ENCODE measurements around the gene CYP4V2.
A peak's percentile ranks its signal among the peaks of the same experiment; 100 is the strongest.

CYP4V2 gene

GRCh38 chr4:186191200-186192065, at the start of gene CYP4V2:
Gene CYP4V2 (plus strand): TSS chr4:186191567. CDS start chr4:186191824, 257 bp downstream.
- Histone ChIP-seq H3K36me3 (ENCODE audit: control insufficient read depth, insufficient read depth, low read length) (no peaks in the 10 kb centered on the region), H3K9me3 (ENCODE audit: control insufficient read depth, insufficient read depth, low read depth, low read length) (no peaks in the 10 kb centered on the region), H3K27ac (ENCODE audit: low read depth, low read length) (peak within 1 kb of the TSS; percentile 93), H3K9ac (ENCODE audit: low read length) (peak within 1 kb of the TSS; percentile 70), H3K27me3 (ENCODE audit: control insufficient read depth, insufficient read depth, low read length) (no peaks in the 10 kb centered on the region), H3K4me1 (ENCODE audit: control insufficient read depth, insufficient read depth, low read length) (peaks cover 13% of the 10 kb centered on the region), H3K4me3 (ENCODE audit: low read depth, low read length) (peak within 1 kb of the TSS; percentile 89)

- Histone ChIP-seq H3K9ac (ENCODE audit: low read length) (peak overlapping the region; percentile 61), H3K9me3 (ENCODE audit: control insufficient read depth, insufficient read depth, low read depth, low read length) (no peaks in the 10 kb centered on the region), H3K36me3 (ENCODE audit: control insufficient read depth, insufficient read depth, low read length) (no peaks in the 10 kb centered on the region)
These were observed 47.0 kb upstream of the CYP4V2 start for GRCh38 chr4:186144198-186144945.

GRCh38 chr4:186144946-186145569, 46.3 kb upstream of the CYP4V2 start:
- peaks cover 12% of the 10 kb centered on the region for H3K4me1 ChIP-seq (ENCODE audit: control insufficient read depth, insufficient read depth, low read length)
- H3K9me3 ChIP-seq (ENCODE audit: control insufficient read depth, insufficient read depth, low read depth, low read length) = no peaks in the 10 kb centered on the region
- H3K27me3 ChIP-seq (ENCODE audit: control insufficient read depth, insufficient read depth, low read length) = peaks cover 35% of the 10 kb centered on the region
- no peaks in the 10 kb centered on the region for H3K36me3 ChIP-seq (ENCODE audit: control insufficient read depth, insufficient read depth, low read length)
- peak overlapping the region; percentile 77 for H3K4me3 ChIP-seq (ENCODE audit: low read depth, low read length)
- no peak overlapping the region for H3K27ac ChIP-seq (ENCODE audit: low read depth, low read length)
- peak overlapping the region; percentile 59 for H3K9ac ChIP-seq (ENCODE audit: low read length)

More at GRCh38 chr4:186144198-186144945, 47.0 kb upstream of the CYP4V2 start:
- peaks cover 35% of the 10 kb centered on the region for H3K27me3 ChIP-seq (ENCODE audit: control insufficient read depth, insufficient read depth, low read length)
- H3K27ac ChIP-seq (ENCODE audit: low read depth, low read length) = no peak overlapping the region
- peak overlapping the region; percentile 77 for H3K4me3 ChIP-seq (ENCODE audit: low read depth, low read length)
- H3K4me1 ChIP-seq (ENCODE audit: control insufficient read depth, insufficient read depth, low read length) = peaks cover 9% of the 10 kb centered on the region

GRCh38 chr4:186146458-186146857, 44.9 kb upstream of the CYP4V2 start:
- H3K36me3 ChIP-seq (ENCODE audit: control insufficient read depth, insufficient read depth, low read length) = no peaks in the 10 kb centered on the region
- H3K27me3 ChIP-seq (ENCODE audit: control insufficient read depth, insufficient read depth, low read length) = peaks cover 35% of the 10 kb centered on the region
- H3K4me3 ChIP-seq (ENCODE audit: low read depth, low read length) = no peak overlapping the region
- H3K9me3 ChIP-seq (ENCODE audit: control insufficient read depth, insufficient read depth, low read depth, low read length) = no peaks in the 10 kb centered on the region
- H3K9ac ChIP-seq (ENCODE audit: low read length) = no peak overlapping the region
- peaks cover 12% of the 10 kb centered on the region for H3K4me1 ChIP-seq (ENCODE audit: control insufficient read depth, insufficient read depth, low read length)
- H3K27ac ChIP-seq (ENCODE audit: low read depth, low read length) = no peak overlapping the region

- Histone ChIP-seq H3K27ac (ENCODE audit: low read depth, low read length) (no peak overlapping the region), H3K36me3 (ENCODE audit: control insufficient read depth, insufficient read depth, low read length) (no peaks in the 10 kb centered on the region), H3K4me1 (ENCODE audit: control insufficient read depth, insufficient read depth, low read length) (peaks cover 12% of the 10 kb centered on the region), H3K9ac (ENCODE audit: low read length) (no peak overlapping the region), H3K9me3 (ENCODE audit: control insufficient read depth, insufficient read depth, low read depth, low read length) (no peaks in the 10 kb centered on the region), H3K4me3 (ENCODE audit: low read depth, low read length) (no peak overlapping the region), H3K27me3 (ENCODE audit: control insufficient read depth, insufficient read depth, low read length) (peaks cover 32% of the 10 kb centered on the region)
These were observed 42.9 kb upstream of the CYP4V2 start for GRCh38 chr4:186148336-186148975.

GRCh38 chr4:186149872-186150271, 41.5 kb upstream of the CYP4V2 start:
- Histone ChIP-seq H3K4me3 (ENCODE audit: low read depth, low read length) (peak overlapping the region; percentile 20; the same call in 1 of the 2 replicates), H3K27ac (ENCODE audit: low read depth, low read length) (no peak overlapping the region), H3K4me1 (ENCODE audit: control insufficient read depth, insufficient read depth, low read length) (peaks cover 7% of the 10 kb centered on the region; the same call in 1 of the 2 replicates), H3K27me3 (ENCODE audit: control insufficient read depth, insufficient read depth, low read length) (peaks cover 24% of the 10 kb centered on the region), H3K36me3 (ENCODE audit: control insufficient read depth, insufficient read depth, low read length) (no peaks in the 10 kb centered on the region), H3K9ac (ENCODE audit: low read length) (no peak overlapping the region), H3K9me3 (ENCODE audit: control insufficient read depth, insufficient read depth, low read depth, low read length) (no peaks in the 10 kb centered on the region)

GRCh38 chr4:186150926-186151325, 40.4 kb upstream of the CYP4V2 start:
- Histone ChIP-seq H3K36me3 (ENCODE audit: control insufficient read depth, insufficient read depth, low read length) (no peaks in the 10 kb centered on the region), H3K4me3 (ENCODE audit: low read depth, low read length) (no peak overlapping the region), H3K27me3 (ENCODE audit: control insufficient read depth, insufficient read depth, low read length) (peaks cover 13% of the 10 kb centered on the region), H3K4me1 (ENCODE audit: control insufficient read depth, insufficient read depth, low read length) (0 out of 2 replicates have a peak, but pooled peaks cover 4% of the 10 kb centered on the region), H3K9me3 (ENCODE audit: control insufficient read depth, insufficient read depth, low read depth, low read length) (no peaks in the 10 kb centered on the region), H3K27ac (ENCODE audit: low read depth, low read length) (no peak overlapping the region), H3K9ac (ENCODE audit: low read length) (no peak overlapping the region)

- H3K27ac ChIP-seq (ENCODE audit: low read depth, low read length) = no peak overlapping the region
These were observed 39.9 kb upstream of the CYP4V2 start for GRCh38 chr4:186151499-186151898.

GRCh38 chr4:186158021-186158813, 33.1 kb upstream of the CYP4V2 start:
- H3K27ac ChIP-seq (ENCODE audit: low read depth, low read length) = no peak overlapping the region
- no peaks in the 10 kb centered on the region for H3K27me3 ChIP-seq (ENCODE audit: control insufficient read depth, insufficient read depth, low read length)
- H3K4me3 ChIP-seq (ENCODE audit: low read depth, low read length) = no peak overlapping the region
- H3K9ac ChIP-seq (ENCODE audit: low read length) = no peak overlapping the region
- H3K4me1 ChIP-seq (ENCODE audit: control insufficient read depth, insufficient read depth, low read length) = no peaks in the 10 kb centered on the region
- no peaks in the 10 kb centered on the region for H3K9me3 ChIP-seq (ENCODE audit: control insufficient read depth, insufficient read depth, low read depth, low read length)
- H3K36me3 ChIP-seq (ENCODE audit: control insufficient read depth, insufficient read depth, low read length) = peaks cover 5% of the 10 kb centered on the region; the same call in 1 of the 2 replicates

More at GRCh38 chr4:186151499-186151898, 39.9 kb upstream of the CYP4V2 start:
- Histone ChIP-seq H3K36me3 (ENCODE audit: control insufficient read depth, insufficient read depth, low read length) (0 out of 2 replicates have a peak, but pooled peaks cover 2% of the 10 kb centered on the region), H3K9me3 (ENCODE audit: control insufficient read depth, insufficient read depth, low read depth, low read length) (no peaks in the 10 kb centered on the region), H3K4me3 (ENCODE audit: low read depth, low read length) (no peak overlapping the region), H3K9ac (ENCODE audit: low read length) (no peak overlapping the region), H3K27me3 (ENCODE audit: control insufficient read depth, insufficient read depth, low read length) (peaks cover 7% of the 10 kb centered on the region), H3K4me1 (ENCODE audit: control insufficient read depth, insufficient read depth, low read length) (0 out of 2 replicates have a peak, but pooled peaks cover 4% of the 10 kb centered on the region)

- Histone ChIP-seq H3K36me3 (ENCODE audit: control insufficient read depth, insufficient read depth, low read length) (peaks cover 5% of the 10 kb centered on the region; the same call in 1 of the 2 replicates), H3K4me3 (ENCODE audit: low read depth, low read length) (no peak overlapping the region), H3K27ac (ENCODE audit: low read depth, low read length) (no peak overlapping the region), H3K4me1 (ENCODE audit: control insufficient read depth, insufficient read depth, low read length) (no peaks in the 10 kb centered on the region), H3K27me3 (ENCODE audit: control insufficient read depth, insufficient read depth, low read length) (no peaks in the 10 kb centered on the region), H3K9me3 (ENCODE audit: control insufficient read depth, insufficient read depth, low read depth, low read length) (no peaks in the 10 kb centered on the region), H3K9ac (ENCODE audit: low read length) (no peak overlapping the region)
These were observed 32.4 kb upstream of the CYP4V2 start for GRCh38 chr4:186158966-186159365.
